ENCODE data around the gene HIGD1A. TPM values are rescaled to one million over a fixed set of nuclear protein-coding genes. Genes with fewer than 3 reads are reported as not detected.
"Not testable (repeated sequence)": the region's sequence is repeated elsewhere in the genome, so short reads cannot be mapped to it uniquely, and the experiment has no call there.

The HIGD1A gene
- total RNA-seq, 1 experiment from 2014 or later, result 77.6 TPM

DNA sequence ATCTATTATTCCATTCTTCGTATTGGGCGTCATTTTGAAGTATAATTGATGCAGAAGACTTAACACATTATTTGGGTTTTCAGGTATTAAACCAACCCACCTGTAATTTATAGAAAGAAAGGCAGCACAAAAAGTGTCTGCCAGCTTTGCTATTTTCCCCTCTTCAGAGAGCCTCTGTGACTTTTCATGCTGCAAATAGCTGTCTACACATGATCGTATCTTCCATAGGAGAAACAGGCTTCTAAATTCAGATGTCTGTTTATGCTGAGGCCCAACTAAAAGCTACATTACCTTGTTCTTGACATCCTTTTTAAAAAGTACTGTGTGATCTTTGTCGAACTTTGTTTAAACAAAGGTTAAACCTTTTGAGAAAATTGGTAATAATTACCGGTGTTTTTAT lies 10.0 kb upstream of the HIGD1A start:
- DNase-seq, result no peak
- Histone ChIP-seq H3K79me1 (ENCODE audit: insufficient read depth, low read depth, low read length, poor library complexity, severe bottlenecking) (no peaks in the 10 kb centered on the region), H3K18ac (ENCODE audit: insufficient read length, low read depth, low read length) (no peak overlapping the region), H3K4me2 (ENCODE audit: insufficient read depth, insufficient read length, low read length) (no peak overlapping the region), H2AFZ (ENCODE audit: low read length) (no peak overlapping the region), H3K4ac (ENCODE audit: low read depth, low read length) (no peak overlapping the region), H3K9me3 (ENCODE audit: control insufficient read depth, low read depth, low read length) (no peaks in the 10 kb centered on the region), H2BK15ac (ENCODE audit: low read depth, low read length) (no peak overlapping the region), H3K4me1 (ENCODE audit: insufficient read depth, low read length) (no peaks in the 10 kb centered on the region; the same call in 1 of the 2 replicates), H2BK120ac (ENCODE audit: low read depth, low read length, poor library complexity, severe bottlenecking) (no peak overlapping the region), H3K9ac (ENCODE audit: extremely low read depth, insufficient read length, low read length) (no peak overlapping the region), H4K8ac (replicated peaks; ENCODE audit: insufficient read length, low read depth, low read length) (no peak overlapping the region), H2BK20ac (ENCODE audit: low read depth, low read length, poor library complexity, severe bottlenecking) (no peak overlapping the region), H3K56ac (ENCODE audit: insufficient read length, low read depth, low read length) (no peak overlapping the region), H3K23me2 (ENCODE audit: insufficient read length, low read depth, low read length, poor library complexity, severe bottlenecking) (no peaks in the 10 kb centered on the region), H4K20me1 (ENCODE audit: control insufficient read depth, insufficient read depth, insufficient read length) (no peaks in the 10 kb centered on the region), H3T11ph (ENCODE audit: low read length) (no peak overlapping the region), H3K23ac (ENCODE audit: insufficient read length, low read depth, low read length) (no peak overlapping the region), H3K27me3 (ENCODE audit: insufficient read depth, low read length) (no peaks in the 10 kb centered on the region), H3K27ac (ENCODE audit: insufficient read length, low read depth, low read length) (no peak overlapping the region), H2BK12ac (ENCODE audit: insufficient read length, low read depth, low read length) (no peak overlapping the region), H4K5ac (ENCODE audit: insufficient read length, low read depth, low read length) (no peak overlapping the region), H3K79me2 (ENCODE audit: insufficient read depth, low read length) (no peaks in the 10 kb centered on the region), H2BK5ac (ENCODE audit: insufficient read length, low read length) (no peak overlapping the region), H4K91ac (ENCODE audit: insufficient read length, low read depth, low read length) (no peak overlapping the region), H2AK5ac (ENCODE audit: insufficient read length, low read length) (no peak overlapping the region), H3K14ac (ENCODE audit: insufficient read depth, low read length) (no peak overlapping the region)
- Mint-ChIP-seq H3K4me3 (no peak overlapping the region), H3K4me1 (peaks cover 5 to 9% of the 10 kb centered on the region in 2 experiments; a peak in 3 of 4 replicates), H3K36me3 (ENCODE audit: insufficient read depth in 1 of 3, low read depth in 3 of 3) (no peaks in the 10 kb centered on the region), H3K27me3 (ENCODE audit: low read depth) (no peaks in the 10 kb centered on the region), H3K27ac (no peak overlapping the region), H3K9me3 (no peaks in the 10 kb centered on the region)
- TF ChIP-seq CTCF (conservative IDR thresholded peaks at IDR 0.05), result no peak
- no CpG with 5 or more reads among the region's 5 CpGs for WGBS (ENCODE audit: extremely low coverage, insufficient read length, low lambda C conversion rate)

DNA sequence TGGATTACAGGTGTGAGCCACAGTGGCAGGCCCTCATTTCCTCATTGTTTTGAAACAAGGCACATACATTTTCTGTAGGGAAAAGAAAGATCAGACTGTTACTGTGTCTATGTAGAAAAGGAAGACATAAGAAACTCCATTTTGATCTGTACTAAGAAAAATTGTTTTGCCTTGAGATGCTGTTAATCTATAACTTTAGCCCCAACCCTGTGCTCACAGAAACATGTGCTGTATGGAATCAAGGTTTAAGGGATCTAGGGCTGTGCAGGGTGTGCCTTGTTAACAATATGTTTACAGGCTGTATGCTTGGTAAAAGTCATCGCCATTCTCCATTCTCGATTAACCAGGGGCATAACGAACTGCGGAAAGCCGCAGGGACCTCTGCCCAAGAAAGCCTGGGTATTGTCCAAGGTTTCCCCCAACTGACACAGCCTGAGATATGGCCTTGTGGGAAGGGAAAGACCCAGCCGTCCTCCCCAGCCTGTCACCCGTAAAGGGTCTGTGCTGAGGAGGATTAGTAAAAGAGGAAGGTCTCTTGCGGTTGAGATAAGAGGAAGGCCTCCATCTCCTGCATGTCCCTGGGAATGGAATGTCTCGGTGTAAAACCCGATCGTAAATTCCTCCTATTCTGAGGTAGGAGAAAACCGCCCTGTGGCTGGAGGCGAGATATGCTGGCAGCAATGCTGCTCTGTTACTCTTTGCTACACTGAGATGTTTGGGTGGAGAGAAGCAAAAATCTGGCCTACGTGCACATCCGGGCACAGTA lies 7.0 kb upstream of the HIGD1A start:
- H2BK15ac ChIP-seq (ENCODE audit: low read depth, low read length); H3T11ph ChIP-seq (ENCODE audit: low read length); H3K9ac ChIP-seq (ENCODE audit: extremely low read depth, insufficient read length, low read length); H2BK5ac ChIP-seq (ENCODE audit: insufficient read length, low read length); H3K4me3 Mint-ChIP-seq; H3K56ac ChIP-seq (ENCODE audit: insufficient read length, low read depth, low read length); H3K27ac ChIP-seq (ENCODE audit: insufficient read length, low read depth, low read length); H3K27me3 Mint-ChIP-seq (ENCODE audit: low read depth); H4K8ac ChIP-seq (replicated peaks; ENCODE audit: insufficient read length, low read depth, low read length); H2BK120ac ChIP-seq (ENCODE audit: low read depth, low read length, poor library complexity, severe bottlenecking); H3K4me2 ChIP-seq (ENCODE audit: insufficient read depth, insufficient read length, low read length); H3K9me3 Mint-ChIP-seq; H3K4ac ChIP-seq (ENCODE audit: low read depth, low read length); H3K79me2 ChIP-seq (ENCODE audit: insufficient read depth, low read length); H3K23ac ChIP-seq (ENCODE audit: insufficient read length, low read depth, low read length); H3K79me1 ChIP-seq (ENCODE audit: insufficient read depth, low read depth, low read length, poor library complexity, severe bottlenecking); H2BK12ac ChIP-seq (ENCODE audit: insufficient read length, low read depth, low read length); H3K23me2 ChIP-seq (ENCODE audit: insufficient read length, low read depth, low read length, poor library complexity, severe bottlenecking); H3K18ac ChIP-seq (ENCODE audit: insufficient read length, low read depth, low read length); H3K36me3 Mint-ChIP-seq (ENCODE audit: insufficient read depth in 1 of 3, low read depth in 3 of 3); H3K27me3 ChIP-seq (ENCODE audit: insufficient read depth, low read length); H4K91ac ChIP-seq (ENCODE audit: insufficient read length, low read depth, low read length); H2AK5ac ChIP-seq (ENCODE audit: insufficient read length, low read length); DNase-seq; H3K9me3 ChIP-seq (ENCODE audit: control insufficient read depth, low read depth, low read length); H4K5ac ChIP-seq (ENCODE audit: insufficient read length, low read depth, low read length); H3K4me1 ChIP-seq (ENCODE audit: insufficient read depth, low read length); H4K20me1 ChIP-seq (ENCODE audit: control insufficient read depth, insufficient read depth, insufficient read length); H2BK20ac ChIP-seq (ENCODE audit: low read depth, low read length, poor library complexity, severe bottlenecking); H3K27ac Mint-ChIP-seq; H3K14ac ChIP-seq (ENCODE audit: insufficient read depth, low read length); H2AFZ ChIP-seq (ENCODE audit: low read length): not testable (repeated sequence)
- no CpG with 5 or more reads among the region's 15 CpGs for WGBS (ENCODE audit: extremely low coverage, insufficient read length, low lambda C conversion rate)
- H3K4me1 Mint-ChIP-seq, result peaks cover 18 to 21% of the 10 kb centered on the region in 2 experiments
